ENCODE data around the gene MYO1C.

- TF ChIP-seq CTCF (IDR thresholded peaks at IDR 0.05; ENCODE audit: poor library complexity) (no peak), EZH2 (IDR thresholded peaks at IDR 0.05; ENCODE audit: borderline replicate concordance) (no peak)
Observed at GRCh38 chr17:1496869-1497268, 4.4 kb upstream of the MYO1C start.

All from hepatocyte (in vitro differentiated cells).